Ascending aorta (tissue), 2 donors: ENCODE measurements around the gene RC3H1. TPM values are rescaled to one million over a fixed set of nuclear protein-coding genes. Genes with fewer than 3 reads are reported as not detected.
"Not testable (repeated sequence)": the region's sequence is repeated elsewhere in the genome, so short reads cannot be mapped to it uniquely, and the experiment has no call there.

Experiments
- DNase-seq, 2 donors: peaks; one replicate each; pipeline ENCODE4 v3.0.0-alpha.2; 2019; ENCODE audit warnings: low spot score in 2 of 2
- H3K27ac ChIP-seq, 2 donors: fragments of 200-600 bp; sonication (generic); one replicate each; pipeline ENCODE4 v1.5.1; 2016 to 2017; ENCODE audit warnings: mild to moderate bottlenecking in 1 of 2
- H3K27me3 ChIP-seq: fragments of 200-600 bp; sonication (generic); one replicate; pipeline ENCODE4 v1.5.1; 2017
- H3K36me3 ChIP-seq, 2 donors: fragments of 200-600 bp; sonication (generic); one replicate each; pipeline ENCODE4 v1.5.1; 2016
- H3K4me1 ChIP-seq, 2 donors: fragments of 200-600 bp; sonication (generic); one replicate each; pipeline ENCODE4 v1.5.1; 2016 to 2017; ENCODE audit warnings: mild to moderate bottlenecking in 1 of 2
- H3K4me3 ChIP-seq, 2 donors: fragments of 200-600 bp; sonication (generic); one replicate each; pipeline ENCODE4 v1.5.1; 2016 to 2017; ENCODE audit warnings: mild to moderate bottlenecking in 1 of 2
- H3K9me3 ChIP-seq, 2 donors: fragments of 200-600 bp; sonication (generic); one replicate each; pipeline ENCODE4 v1.5.1; 2016
- intact Hi-C: fragments of 100-400 bp; cut with DNase I; formaldehyde crosslinking; loops from one replicate; pipeline ENCODE4 v1.15.1; 2023
- total RNA-seq: library from RNA; depleted of rRNA; stranded (reverse); fragments of >200 nt; gene quantifications from one replicate; pipeline ENCODE4 v1.1.0, GENCODE V29; 2016
- TF ChIP-seq, protein P1 (sequence below), 3 experiments: fragments of 200-600 bp in 2 of 3; fragments of 450-650 bp in 1 of 3; sonication (generic) in 2 of 3; IDR thresholded peaks; one replicate each; pipeline ENCODE4 v1.5.1; 2016 to 2019; ENCODE audit warnings: antibody characterized with exemption in 3 of 3, mild to moderate bottlenecking in 1 of 3, moderate library complexity in 1 of 3

The RC3H1 gene
- total RNA-seq, 1 donor from 2014 or later = 5.1 TPM

DNA sequence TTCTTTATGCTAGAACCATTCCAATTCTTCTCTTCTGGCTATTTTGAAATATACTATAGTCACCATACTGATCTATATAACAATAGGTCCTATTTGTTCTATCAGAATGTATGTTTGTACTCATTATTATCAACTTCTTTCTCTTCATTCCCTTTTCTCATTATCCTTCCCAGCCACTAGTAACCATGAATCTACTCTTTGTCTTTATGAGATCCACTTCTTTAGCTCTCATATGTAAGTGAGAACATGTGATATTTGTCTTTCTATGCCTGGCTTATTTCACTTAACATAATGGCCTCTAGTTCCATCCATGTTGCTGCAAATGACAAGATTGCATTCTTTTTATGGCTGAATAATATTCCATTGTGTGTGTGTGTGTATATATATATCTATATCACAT, 31.7 kb upstream of the RC3H1 start:
- no peak overlapping the region for H3K27ac ChIP-seq
- H3K27me3 ChIP-seq = no peaks in the 10 kb centered on the region
- H3K36me3 ChIP-seq = no peaks in the 10 kb centered on the region
- no peaks in the 10 kb centered on the region for H3K4me1 ChIP-seq
- TF ChIP-seq, protein P1, sequence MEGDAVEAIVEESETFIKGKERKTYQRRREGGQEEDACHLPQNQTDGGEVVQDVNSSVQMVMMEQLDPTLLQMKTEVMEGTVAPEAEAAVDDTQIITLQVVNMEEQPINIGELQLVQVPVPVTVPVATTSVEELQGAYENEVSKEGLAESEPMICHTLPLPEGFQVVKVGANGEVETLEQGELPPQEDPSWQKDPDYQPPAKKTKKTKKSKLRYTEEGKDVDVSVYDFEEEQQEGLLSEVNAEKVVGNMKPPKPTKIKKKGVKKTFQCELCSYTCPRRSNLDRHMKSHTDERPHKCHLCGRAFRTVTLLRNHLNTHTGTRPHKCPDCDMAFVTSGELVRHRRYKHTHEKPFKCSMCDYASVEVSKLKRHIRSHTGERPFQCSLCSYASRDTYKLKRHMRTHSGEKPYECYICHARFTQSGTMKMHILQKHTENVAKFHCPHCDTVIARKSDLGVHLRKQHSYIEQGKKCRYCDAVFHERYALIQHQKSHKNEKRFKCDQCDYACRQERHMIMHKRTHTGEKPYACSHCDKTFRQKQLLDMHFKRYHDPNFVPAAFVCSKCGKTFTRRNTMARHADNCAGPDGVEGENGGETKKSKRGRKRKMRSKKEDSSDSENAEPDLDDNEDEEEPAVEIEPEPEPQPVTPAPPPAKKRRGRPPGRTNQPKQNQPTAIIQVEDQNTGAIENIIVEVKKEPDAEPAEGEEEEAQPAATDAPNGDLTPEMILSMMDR (IDR thresholded peaks at IDR 0.05) = no peak
- intact Hi-C loops = no loop called here
- H3K4me3 ChIP-seq = no peak overlapping the region
- no peaks in the 10 kb centered on the region for H3K9me3 ChIP-seq
- DNase-seq = no peak

DNA sequence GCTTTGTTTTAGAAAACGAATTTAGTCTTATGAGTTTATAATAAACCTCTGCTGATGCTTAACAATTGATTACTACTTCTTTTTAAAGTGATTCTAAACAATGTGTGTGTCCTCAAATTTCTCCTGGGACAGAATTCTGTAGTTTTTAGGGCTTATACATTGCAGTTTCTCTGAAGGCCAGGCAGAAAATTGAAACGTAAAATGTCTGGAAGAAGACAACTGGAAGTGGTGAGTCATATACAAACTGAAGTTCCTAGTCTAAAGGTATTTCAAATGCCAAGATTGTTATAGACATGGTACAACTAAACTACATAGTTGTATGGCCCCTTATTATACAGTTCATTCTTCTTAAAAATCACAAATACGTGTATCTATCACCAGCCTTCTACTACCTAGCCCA, 30.5 kb upstream of the RC3H1 start:
- Histone ChIP-seq H3K36me3 (no peaks in the 10 kb centered on the region), H3K27me3 (no peaks in the 10 kb centered on the region), H3K27ac (no peak overlapping the region), H3K4me3 (no peak overlapping the region), H3K9me3 (no peaks in the 10 kb centered on the region), H3K4me1 (no peaks in the 10 kb centered on the region)
- no peak for DNase-seq
- intact Hi-C loops = no loop called here
- TF ChIP-seq, protein P1 (IDR thresholded peaks at IDR 0.05) = no peak

DNA sequence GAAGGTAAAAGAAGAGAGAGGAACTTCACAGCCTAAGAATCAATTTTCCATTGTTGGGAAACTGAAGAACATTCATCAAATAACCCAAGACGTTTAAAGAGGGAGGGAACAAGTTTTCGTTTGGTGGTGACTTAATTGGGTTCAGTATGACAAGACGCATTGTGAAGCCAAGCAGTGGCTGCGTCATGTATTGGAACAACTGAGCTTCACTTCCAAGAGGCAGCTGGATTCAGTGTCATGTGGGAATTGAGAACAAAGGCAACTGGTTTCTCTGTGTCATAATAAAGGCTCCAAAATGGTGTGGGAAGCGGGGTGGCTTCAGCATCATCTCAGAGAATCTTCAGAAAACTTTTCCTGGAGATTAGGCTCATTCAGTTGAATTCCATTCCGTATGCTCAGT, 29.8 kb upstream of the RC3H1 start:
- Histone ChIP-seq H3K4me1 (no peaks in the 10 kb centered on the region), H3K36me3 (no peaks in the 10 kb centered on the region), H3K27me3 (no peaks in the 10 kb centered on the region), H3K9me3 (no peaks in the 10 kb centered on the region), H3K27ac (no peak overlapping the region), H3K4me3 (no peak overlapping the region)
- TF ChIP-seq, protein P1 (IDR thresholded peaks at IDR 0.05) = no peak
- no peak for DNase-seq
- intact Hi-C loops = no loop called here

DNA sequence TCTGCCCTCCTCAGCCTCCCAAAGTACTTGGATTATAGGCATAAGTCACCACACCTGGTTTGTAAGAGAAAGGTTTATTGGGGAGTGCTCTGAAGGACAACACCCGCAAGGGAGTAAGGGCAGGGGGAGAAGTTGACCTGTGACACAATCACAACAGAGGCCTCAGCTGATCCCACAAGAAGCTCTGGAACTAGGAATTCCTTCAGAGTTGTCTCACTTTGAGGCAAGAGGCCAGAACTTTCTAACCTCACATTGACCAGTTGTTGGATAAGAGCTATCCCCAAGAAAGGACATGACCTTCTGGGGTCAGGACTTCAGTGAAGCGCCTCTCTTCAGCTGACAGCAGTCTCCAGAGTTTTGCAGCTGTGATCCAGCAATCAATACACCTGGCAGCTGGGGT, 27.4 kb upstream of the RC3H1 start:
- H3K27ac ChIP-seq = no peak overlapping the region
- DNase-seq = no peak
- TF ChIP-seq, protein P1 (IDR thresholded peaks at IDR 0.05) = no peak
- H3K9me3 ChIP-seq = no peaks in the 10 kb centered on the region
- intact Hi-C loops = no loop called here
- no peak overlapping the region for H3K4me3 ChIP-seq
- H3K36me3 ChIP-seq = no peaks in the 10 kb centered on the region
- no peaks in the 10 kb centered on the region for H3K4me1 ChIP-seq
- H3K27me3 ChIP-seq = no peaks in the 10 kb centered on the region

DNA sequence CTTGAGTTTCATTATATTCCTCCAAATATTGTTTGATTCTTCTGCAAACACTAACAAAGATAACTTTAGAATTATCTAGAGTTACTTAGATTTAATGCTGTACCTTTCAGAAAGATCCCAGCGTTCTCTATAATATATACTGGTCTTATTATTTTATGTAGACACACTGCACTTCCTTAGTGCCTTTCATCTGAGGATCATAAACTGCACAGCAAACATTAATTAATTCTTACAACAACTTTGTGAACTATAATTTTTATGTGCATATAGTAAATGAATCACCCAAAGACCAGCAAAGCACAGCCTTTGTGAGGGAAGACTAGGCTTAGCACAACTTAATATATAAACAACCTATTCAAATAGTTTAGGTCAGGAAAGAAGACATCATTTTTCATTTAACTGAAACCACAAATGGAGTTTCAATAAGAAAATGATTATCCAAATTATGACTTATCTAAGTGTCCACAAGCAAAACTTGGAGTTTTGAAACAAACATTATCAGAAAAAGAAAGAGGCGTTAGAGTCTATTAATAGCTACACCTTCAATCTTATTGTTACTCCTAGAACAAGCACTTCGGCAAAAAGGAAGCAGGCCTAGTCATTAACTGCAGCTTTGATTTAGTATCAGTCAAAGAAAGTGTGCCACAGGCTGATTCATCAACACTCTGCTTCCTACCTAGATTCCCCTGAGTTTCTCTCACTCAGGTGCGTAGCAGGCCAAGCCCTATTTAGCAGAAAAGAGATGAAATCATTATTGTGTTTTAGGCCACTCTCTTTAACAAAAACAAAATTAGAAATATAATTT, 22.5 kb upstream of the RC3H1 start:
- TF ChIP-seq, protein P1 (IDR thresholded peaks at IDR 0.05) = no peak
- intact Hi-C loops = no loop called here
- H3K4me1 ChIP-seq = no peaks in the 10 kb centered on the region
- H3K4me3 ChIP-seq = no peak overlapping the region
- no peaks in the 10 kb centered on the region for H3K36me3 ChIP-seq
- no peak overlapping the region for H3K27ac ChIP-seq
- H3K27me3 ChIP-seq = no peaks in the 10 kb centered on the region
- no peaks in the 10 kb centered on the region for H3K9me3 ChIP-seq
- no peak for DNase-seq

DNA sequence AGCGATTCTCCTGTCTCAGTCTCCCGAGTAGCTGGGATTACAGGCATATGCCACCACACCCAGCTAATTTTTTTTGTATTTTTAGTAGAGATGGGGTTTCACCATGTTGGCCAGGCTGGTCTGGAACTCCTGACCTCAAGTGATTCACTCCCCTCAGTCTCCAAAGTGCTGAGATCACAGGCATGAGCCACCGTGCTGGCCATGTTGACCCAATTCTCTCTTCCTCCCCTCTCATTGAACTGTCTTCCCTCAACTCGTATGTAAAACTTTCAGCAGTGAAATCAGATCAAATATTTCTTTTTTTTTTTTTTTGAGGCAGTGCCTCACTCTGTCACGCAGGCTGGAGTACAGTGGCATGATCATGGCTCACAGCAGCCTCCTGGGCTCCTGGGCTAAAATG, 20.4 kb upstream of the RC3H1 start:
- H3K4me3 ChIP-seq, intact Hi-C loops, H3K36me3 ChIP-seq, H3K4me1 ChIP-seq, H3K27ac ChIP-seq, H3K9me3 ChIP-seq, H3K27me3 ChIP-seq, DNase-seq: not testable (repeated sequence)
